COLO668 (cell line): ENCODE data around the gene LRRC9.
"Not testable (repeated sequence)": the region's sequence is repeated elsewhere in the genome, so short reads cannot be mapped to it uniquely, and the experiment has no call there.

Experiments
- DNase-seq: peaks from one replicate; lab custom pipeline; 2025; ENCODE audit not compliant: unreplicated experiment; lab: John Stamatoyannopoulos, UW

LRRC9 gene

GRCh38 chr14:59919570-59920377, at the start of gene LRRC9:
Gene LRRC9 (plus strand): TSS chr14:59920144.
- DNase-seq = peak; percentile 62

DNA sequence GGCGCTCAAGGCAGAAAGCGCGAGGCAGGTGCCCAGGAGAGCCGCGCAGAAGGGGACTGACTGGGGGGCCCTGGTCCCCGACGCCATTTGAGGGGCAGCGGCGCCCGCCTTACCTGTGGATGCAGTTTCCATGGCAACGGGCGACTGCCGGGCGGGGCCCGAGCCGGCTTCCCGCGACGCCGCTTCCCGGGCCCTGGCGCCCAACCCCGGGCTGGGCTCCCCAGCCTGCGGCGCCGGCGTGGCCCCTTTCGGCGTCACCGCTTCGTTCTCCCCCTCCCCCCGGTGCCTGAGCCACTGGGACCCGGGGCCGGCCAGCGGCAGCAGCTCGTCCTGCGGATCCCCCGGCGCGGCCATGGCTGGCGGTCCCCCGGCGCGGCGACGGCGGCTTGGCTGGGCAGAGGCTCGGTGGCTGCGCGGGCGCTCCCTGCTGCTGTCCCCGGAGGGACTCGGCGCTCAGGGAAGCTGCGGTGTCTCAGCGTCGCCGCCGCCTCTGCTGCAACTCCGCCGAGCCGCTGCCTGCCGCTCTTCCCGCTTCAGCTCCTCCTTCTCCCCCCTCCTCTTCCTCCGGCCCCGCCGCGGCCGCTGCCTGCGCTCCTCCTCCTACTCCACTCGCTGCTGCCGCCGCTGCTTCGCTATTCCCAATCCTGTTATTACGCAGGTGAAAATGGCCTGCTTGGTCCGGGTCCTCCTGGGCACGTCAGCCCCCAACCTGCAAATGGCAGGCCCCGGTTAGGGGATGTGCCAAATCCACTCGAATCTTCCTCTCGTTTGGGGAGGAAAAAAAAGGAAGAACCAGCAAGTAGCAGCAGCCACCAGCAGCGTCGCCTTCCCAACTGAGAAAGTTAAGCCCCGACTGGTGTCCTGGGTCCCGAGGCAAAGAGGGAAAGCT, 49.4 kb upstream of the LRRC9 start, which contains the start of gene RTN1:
RTN1 (minus strand) TSS at position 500 of the 889 bp plus-strand sequence; CDS start at position 354, 146 bp downstream.
- peak; percentile 87 for DNase-seq

DNA sequence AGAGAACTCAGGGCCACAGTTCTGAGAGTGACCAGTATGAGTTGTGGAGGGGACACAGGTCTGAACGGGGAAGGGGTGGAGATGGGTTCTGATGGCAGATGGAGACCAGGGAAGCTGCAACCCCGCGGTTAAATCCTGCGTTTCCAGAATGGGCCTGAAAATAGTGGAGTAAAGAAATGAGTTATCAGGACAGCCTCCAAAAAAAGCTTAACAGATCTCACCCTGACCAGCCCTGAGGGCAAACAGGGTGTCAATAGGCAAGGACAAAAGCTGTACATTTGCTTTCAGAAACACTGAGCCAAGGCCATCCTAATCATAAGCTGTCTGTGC, 48.8 kb upstream of the LRRC9 start:
- DNase-seq = no peak

DNA sequence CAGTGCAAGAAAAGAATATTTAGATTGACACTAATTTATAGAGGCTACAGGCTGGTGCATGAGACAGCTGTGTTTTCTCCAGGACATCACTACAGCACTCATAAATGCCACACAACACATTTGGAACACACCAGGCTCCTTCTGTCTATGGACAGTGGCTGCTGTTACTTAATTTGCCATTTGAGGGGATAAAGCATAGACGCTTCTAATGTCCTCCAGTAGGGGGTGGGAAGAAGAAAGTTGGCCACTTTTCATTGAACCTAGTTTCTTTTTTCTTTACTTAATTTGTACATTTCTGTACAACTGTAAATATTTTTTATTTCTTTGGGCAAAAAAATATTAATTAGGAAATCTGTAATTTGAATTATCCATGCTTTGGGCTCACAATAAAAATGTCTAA, 37.0 kb upstream of the LRRC9 start:
- DNase-seq = no peak

GRCh38 chr14:59890676-59891075, 29.3 kb upstream of the LRRC9 start:
- no peak for DNase-seq

DNA sequence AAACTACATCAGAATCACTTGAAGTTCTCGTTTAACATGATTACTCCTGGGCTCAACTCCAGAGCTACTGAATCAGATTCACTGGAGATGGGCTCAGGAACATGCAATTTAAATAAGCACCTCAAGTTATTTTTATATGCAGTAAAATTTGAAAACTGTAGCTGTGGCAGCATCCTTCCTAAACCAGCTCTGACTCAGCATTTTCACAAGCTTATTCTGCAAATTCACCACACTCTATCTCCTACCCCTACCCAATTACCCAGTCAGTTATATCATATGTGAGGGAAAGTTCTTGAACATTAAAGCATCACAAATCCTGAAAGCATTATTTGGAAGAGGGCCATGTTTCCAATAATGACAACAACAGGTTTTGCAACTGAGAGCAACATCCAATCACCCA, 24.2 kb upstream of the LRRC9 start:
- no peak for DNase-seq

- DNase-seq = peak; percentile 38
These were observed 22.1 kb upstream of the LRRC9 start for GRCh38 chr14:59897757-59898383.

- DNase-seq = no peak
These were observed 19.4 kb upstream of the LRRC9 start for GRCh38 chr14:59900556-59900955.

DNA sequence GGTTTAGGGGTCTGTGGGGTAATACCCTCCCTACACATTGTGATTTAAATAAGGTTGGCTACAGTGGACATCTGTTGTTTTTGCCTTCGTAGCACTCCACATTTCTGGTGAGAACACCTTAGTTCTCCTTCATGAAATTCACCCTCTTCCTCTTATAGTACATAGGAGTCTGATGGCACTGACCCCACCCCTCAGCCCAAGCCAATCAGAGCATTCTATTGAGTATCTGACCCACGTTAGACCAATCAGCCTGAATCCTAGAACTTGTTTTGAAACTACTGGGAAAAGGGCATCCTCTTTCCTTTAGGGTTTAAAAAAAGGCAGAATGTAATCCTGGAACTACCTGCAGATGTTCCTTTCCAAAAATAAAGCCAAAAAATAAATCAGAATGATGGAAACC, 15.8 kb upstream of the LRRC9 start:
- DNase-seq = no peak

- DNase-seq = no peak
These were observed 14.8 kb upstream of the LRRC9 start for GRCh38 chr14:59905188-59905587.

DNA sequence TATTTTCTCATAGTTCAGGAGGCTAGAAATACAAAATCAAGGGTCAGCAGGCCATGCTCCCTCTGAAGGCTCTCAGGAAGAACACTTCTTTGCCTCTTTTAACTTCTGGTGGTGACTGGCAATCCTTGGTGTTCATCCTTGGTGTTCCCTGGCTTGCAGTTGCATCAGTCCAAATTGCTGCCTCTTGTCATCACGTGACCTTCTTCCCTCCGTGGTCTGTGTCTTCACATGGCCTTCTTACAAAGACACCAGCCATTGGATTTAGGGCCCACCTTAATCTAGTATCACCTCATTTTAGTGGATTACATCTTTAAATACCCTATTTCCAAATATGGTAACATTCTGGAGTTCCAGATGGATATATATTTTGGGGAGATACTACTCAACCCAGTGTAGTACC, 7.5 kb upstream of the LRRC9 start:
- DNase-seq = no peak

DNA sequence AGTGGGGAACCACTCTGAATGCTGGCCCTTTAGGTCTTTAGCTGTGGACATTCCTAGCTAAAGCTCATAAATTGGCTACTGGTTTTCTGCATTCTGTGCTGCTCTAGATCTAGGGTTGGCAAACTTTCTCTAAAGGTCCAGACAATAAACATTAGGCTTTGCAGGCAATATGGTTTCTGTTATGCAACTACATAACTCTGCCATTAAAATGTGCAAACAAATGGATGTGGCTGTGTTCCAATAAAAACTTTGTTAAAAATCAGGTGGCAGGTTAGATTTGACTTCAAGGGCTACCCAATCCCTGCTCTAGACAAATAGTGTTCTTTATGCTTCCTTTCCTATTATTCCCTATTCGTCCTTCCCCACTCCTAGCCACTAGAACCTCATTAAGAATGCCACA, 6.8 kb upstream of the LRRC9 start:
- DNase-seq = no peak

DNA sequence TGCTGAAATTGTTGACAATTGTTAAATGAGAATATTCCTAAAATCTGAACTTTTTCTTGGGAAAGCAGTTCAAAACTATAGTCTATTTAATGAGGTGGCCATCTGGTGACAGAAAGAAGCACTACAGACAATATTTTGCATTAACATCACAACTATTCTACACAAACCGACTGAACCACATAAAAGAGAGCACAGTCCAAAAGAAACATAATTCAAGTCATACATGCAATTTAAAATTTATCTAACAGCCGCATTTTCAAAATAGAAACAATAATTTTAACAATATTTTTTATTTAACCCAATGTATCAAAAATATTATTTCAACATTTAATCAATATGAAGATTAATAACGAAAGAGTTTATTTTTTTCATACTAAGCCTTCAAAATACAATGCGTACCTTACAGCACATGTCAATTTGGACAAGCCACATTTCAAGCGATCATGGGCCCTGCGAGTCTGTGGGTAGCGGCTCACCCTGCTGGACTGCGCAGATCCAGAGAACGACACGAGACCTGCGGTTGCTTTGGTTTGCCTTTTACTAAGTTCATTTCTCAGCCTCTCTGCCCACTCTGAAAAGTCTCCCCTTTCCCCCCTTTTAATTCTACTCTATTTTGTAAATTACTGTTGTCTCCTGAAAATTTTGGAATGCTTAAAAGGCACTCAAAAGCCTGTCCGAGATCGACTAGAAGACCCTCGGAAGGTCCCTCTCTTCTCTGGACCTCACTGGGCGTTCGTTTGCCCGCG, 947 bp upstream of the LRRC9 start:
- peak; percentile 48 for DNase-seq

GRCh38 chr14:59920378-59920683, 387 bp downstream of the LRRC9 start:
- no peak for DNase-seq

DNA sequence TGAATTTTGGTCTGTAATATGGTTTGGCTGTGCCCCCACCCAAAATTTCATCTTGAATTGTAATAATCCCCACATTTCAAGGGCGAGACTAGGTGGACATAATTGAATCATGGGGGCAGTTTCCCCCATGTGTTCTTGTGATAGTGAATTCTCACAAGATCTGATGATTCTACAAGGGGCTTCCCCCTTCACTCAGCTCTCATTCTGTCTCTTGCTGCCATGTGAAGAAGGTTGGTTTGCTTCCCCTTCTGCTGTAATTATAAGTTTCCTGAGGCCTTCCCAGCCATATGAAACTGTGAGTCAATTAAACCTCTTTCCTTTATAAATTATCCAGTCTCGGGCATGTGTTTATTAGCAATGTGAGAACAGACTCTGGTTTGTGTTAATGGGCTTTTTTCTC, 5.9 kb downstream of the LRRC9 start:
- DNase-seq = no peak

DNA sequence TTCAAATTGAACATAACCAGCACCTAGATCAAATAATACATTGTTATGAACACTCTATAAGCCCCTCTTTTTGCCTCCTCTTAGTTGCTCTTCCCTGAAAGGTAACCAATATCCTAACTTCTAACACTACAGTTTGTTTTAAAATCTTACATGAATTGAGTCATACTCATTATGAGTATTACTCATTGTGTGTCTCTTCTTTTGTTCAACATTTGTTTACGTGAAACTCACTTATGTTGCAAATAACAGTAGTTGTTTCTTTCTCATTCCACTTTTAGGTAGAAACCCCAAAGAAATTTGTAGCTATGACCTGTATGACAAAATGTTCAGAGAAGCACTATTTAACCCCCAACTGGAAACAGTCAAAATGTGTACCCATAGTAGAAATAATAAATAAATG, 6.6 kb downstream of the LRRC9 start:
- DNase-seq = no peak

- DNase-seq = no peak
These were observed 11.3 kb downstream of the LRRC9 start for GRCh38 chr14:59931237-59931636.

DNA sequence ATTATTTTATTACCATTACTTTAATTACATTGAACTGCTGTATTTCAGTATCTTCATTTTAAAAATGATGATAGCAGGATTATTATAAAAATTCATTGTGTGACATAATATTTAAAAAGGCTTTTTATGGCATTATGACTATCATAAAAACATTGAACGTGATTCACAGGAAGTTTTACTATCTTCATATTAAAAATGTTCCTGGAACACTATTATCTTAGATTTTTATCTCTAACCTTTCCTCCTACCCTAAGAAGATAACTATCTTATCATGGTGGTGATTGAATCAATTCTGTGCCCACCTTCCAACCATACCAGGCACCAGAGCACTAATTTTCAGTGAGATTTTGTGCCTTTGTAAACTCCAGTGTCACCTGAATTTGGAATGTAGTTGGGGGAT, 16.2 kb downstream of the LRRC9 start:
- DNase-seq = no peak

- DNase-seq = no peak
These were observed 19.9 kb downstream of the LRRC9 start for GRCh38 chr14:59939828-59940227.

GRCh38 chr14:59942296-59942862, 22.4 kb downstream of the LRRC9 start:
- not testable (repeated sequence) for DNase-seq

- no peak for DNase-seq
These were observed 25.0 kb downstream of the LRRC9 start for GRCh38 chr14:59944909-59945308.
